ENCODE data around the gene TBC1D8. TPM values are rescaled to one million over a fixed set of nuclear protein-coding genes. Genes with fewer than 3 reads are reported as not detected.

Gene TBC1D8
- total RNA-seq, 4 donors from 2014 or later, result 77.6 to 511 (median 239) TPM

DNA sequence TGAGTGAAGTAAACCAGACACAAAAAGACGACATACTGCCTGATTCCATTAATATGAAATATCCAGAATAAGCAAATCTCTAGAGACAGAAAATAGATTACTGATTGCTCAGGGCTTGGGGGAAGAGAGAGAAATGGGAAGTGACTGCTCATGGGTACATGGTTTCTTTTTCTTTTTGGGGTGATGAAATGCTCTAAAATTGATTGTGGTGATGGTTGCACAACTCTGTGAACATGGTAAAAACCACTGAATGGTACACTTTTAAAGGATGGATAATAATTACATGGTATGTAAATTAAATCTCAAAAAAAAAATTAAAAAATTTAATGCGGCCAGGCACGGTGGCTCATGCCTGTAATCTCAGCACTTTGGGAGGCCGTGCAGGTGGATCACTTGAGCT, 109.8 kb downstream of the TBC1D8 start:
- Histone ChIP-seq H3K27ac (no peak overlapping the region), H3K36me3 (peaks cover 0 to 42% (median 0%) of the 10 kb centered on the region in 3 donors), H3K4me3 (no peak overlapping the region), H3K4me1 (no peaks in the 10 kb centered on the region), H3K9me3 (no peaks in the 10 kb centered on the region), H3K27me3 (no peaks in the 10 kb centered on the region)
- no peak for DNase-seq
- TF ChIP-seq POLR2A (IDR thresholded peaks at IDR 0.05), result no peak
- TF ChIP-seq, protein P1, sequence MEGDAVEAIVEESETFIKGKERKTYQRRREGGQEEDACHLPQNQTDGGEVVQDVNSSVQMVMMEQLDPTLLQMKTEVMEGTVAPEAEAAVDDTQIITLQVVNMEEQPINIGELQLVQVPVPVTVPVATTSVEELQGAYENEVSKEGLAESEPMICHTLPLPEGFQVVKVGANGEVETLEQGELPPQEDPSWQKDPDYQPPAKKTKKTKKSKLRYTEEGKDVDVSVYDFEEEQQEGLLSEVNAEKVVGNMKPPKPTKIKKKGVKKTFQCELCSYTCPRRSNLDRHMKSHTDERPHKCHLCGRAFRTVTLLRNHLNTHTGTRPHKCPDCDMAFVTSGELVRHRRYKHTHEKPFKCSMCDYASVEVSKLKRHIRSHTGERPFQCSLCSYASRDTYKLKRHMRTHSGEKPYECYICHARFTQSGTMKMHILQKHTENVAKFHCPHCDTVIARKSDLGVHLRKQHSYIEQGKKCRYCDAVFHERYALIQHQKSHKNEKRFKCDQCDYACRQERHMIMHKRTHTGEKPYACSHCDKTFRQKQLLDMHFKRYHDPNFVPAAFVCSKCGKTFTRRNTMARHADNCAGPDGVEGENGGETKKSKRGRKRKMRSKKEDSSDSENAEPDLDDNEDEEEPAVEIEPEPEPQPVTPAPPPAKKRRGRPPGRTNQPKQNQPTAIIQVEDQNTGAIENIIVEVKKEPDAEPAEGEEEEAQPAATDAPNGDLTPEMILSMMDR (IDR thresholded peaks at IDR 0.05), result no peak

DNA sequence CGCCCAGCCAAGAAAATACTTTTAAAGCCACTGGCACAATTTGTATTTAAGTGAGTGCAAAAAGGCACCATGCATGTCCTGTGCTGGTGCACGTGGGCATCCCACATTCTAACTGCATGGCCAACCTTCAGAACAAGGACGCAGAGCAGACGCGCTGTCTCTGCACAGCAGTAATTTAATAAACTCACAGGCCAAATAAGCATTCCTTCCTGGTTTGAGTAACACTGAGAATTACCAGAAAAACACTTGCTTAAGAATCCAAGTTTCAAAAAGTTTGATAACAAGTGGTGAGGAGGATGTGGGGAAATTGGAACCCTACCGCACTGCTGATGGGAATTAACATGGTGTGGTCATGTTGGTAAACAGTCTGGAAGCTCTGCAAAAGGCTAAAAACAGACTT, 110.4 kb downstream of the TBC1D8 start:
- no peaks in the 10 kb centered on the region for H3K4me1 ChIP-seq
- no peak overlapping the region for H3K27ac ChIP-seq
- no peak for DNase-seq
- H3K36me3 ChIP-seq, result peaks cover 0 to 49% (median 0%) of the 10 kb centered on the region in 3 donors
- H3K27me3 ChIP-seq, result no peaks in the 10 kb centered on the region
- no peaks in the 10 kb centered on the region for H3K9me3 ChIP-seq
- no peak overlapping the region for H3K4me3 ChIP-seq
- TF ChIP-seq, protein P1 (IDR thresholded peaks at IDR 0.05), result no peak
- TF ChIP-seq POLR2A (IDR thresholded peaks at IDR 0.05), result no peak

DNA sequence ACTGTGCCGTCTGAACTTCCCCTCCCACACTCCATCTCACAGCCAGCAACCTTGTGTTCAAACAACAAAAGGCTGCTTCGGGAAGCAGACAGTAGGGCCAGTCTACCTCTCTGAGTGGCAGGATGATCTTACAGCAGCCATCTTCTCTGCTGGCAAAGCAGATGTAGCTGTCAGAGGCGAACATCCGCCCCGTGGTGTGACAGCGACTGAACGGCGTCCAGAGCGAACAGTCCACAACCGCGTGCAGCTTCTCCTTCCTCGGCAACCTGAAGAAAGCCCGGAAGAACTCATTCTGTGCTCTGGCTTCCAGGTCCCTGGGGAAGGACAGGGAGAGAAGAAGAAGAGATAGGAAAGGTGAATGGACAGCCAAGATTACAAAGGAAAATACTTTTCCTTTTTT, 111.1 kb downstream of the TBC1D8 start:
- Histone ChIP-seq H3K36me3 (peaks cover 0 to 51% (median 0%) of the 10 kb centered on the region in 3 donors), H3K27ac (no peak overlapping the region), H3K27me3 (no peaks in the 10 kb centered on the region), H3K4me1 (no peaks in the 10 kb centered on the region), H3K9me3 (no peaks in the 10 kb centered on the region), H3K4me3 (no peak overlapping the region)
- TF ChIP-seq, protein P1 (IDR thresholded peaks at IDR 0.05), result no peak
- no peak for DNase-seq

DNA sequence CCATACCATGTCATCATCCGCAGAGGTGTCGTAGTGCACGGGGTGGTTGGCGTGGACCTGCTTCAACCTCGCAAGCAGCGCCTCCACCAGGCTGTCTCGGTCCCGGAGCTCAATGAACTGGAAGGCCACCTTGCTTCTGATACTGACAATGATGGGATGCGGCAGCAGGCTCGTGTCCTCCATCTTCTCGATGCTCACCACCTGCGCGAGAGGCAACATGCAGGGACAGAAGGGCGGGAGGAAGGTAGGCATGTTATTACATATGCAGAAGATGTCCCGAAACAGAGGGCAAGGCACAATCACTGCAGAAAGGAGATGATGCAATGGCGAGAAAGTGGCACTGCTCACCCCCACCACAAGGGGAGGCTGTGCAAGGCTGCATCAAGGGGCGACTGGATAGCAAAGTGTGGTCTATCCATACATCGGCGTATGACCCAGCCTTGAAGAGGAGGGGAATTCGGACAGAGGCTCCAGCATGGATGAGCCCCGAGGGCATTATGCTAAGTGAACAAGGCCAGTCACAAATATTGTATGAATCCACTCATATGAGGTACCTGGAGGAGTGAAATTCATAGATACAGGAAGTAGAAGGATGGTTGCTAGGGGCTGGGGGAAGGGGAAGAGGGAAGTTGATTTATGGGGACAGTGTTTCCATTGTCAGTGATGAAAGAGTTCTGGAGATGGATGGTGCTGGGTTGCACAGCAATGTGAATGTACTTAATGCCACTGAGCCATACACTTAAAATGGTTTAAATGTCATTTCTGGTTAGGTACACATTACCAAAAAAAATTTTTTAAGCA, 112.5 kb downstream of the TBC1D8 start:
- Histone ChIP-seq H3K9me3 (no peaks in the 10 kb centered on the region), H3K4me1 (no peaks in the 10 kb centered on the region), H3K4me3 (no peak overlapping the region), H3K27ac (no peak overlapping the region), H3K36me3 (peaks cover 0 to 65% (median 0%) of the 10 kb centered on the region in 3 donors), H3K27me3 (no peaks in the 10 kb centered on the region)
- TF ChIP-seq, protein P1 (IDR thresholded peaks at IDR 0.05), result peak in 4 of 6 experiments; percentile 22 to 65 (median 57)
- TF ChIP-seq POLR2A (IDR thresholded peaks at IDR 0.05), result no peak
- no peak for DNase-seq

DNA sequence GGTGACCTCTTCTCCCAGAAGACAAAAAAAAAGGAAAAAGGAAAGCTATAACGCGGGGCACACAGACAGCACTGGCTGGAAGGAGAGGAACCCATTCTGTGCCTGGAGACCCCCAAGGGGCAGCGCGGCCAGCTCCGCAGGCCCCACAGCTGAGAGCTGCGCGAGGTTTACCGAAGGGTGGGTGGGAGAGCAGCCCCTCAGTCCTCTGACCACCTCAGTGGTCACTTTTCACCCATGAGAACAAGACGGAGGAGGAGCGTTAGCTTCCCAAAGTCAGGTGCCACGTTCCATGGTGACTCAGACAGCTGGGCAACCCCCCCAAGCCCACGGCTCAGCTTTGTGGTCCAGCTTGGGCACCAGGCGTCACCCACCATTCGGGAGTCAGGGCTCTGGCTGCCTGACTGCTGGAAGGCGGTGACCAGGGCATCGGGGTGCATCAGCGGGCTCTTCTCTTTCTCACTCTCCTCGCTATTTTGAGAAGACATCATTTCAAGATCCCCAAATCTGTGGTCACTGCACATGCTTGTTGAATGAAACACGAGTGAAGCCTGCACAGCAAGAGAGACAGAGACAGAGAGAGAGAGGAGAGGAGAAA, 113.9 kb downstream of the TBC1D8 start:
- peaks cover 0 to 75% (median 0%) of the 10 kb centered on the region in 3 donors for H3K36me3 ChIP-seq

More for the DNA sequence above, 113.9 kb downstream of the TBC1D8 start:
- Histone ChIP-seq H3K4me3 (no peak overlapping the region), H3K9me3 (no peaks in the 10 kb centered on the region), H3K27me3 (no peaks in the 10 kb centered on the region), H3K27ac (no peak overlapping the region), H3K4me1 (no peaks in the 10 kb centered on the region)
- peak in 1 of 3 donors; percentile 42 for DNase-seq
- TF ChIP-seq, protein P1 (IDR thresholded peaks at IDR 0.05), result no peak
- TF ChIP-seq POLR2A (IDR thresholded peaks at IDR 0.05), result no peak
